Measurements from ENCODE around the gene OSER1.

Gene OSER1

DNA sequence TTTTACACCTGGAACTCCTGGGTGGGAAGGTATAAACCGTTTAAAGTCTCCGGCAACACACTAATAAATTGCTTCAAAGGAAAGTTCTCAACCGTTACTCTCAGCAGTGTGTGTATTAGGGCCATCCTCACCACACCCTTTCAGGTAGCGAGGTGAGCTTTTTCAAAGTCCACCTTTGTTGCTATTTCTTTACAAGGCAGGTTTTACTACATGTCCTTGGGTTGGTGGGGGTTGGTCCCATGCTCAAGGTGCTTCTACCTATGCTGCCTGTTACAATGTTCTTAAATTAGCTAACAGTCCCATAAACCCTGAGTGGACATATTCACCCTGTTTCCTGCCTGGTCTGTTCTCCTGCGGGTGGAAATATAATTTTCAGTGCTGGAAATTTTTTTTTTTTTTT, 13.2 kb upstream of the OSER1 start:
- no peak for DNase-seq

DNA sequence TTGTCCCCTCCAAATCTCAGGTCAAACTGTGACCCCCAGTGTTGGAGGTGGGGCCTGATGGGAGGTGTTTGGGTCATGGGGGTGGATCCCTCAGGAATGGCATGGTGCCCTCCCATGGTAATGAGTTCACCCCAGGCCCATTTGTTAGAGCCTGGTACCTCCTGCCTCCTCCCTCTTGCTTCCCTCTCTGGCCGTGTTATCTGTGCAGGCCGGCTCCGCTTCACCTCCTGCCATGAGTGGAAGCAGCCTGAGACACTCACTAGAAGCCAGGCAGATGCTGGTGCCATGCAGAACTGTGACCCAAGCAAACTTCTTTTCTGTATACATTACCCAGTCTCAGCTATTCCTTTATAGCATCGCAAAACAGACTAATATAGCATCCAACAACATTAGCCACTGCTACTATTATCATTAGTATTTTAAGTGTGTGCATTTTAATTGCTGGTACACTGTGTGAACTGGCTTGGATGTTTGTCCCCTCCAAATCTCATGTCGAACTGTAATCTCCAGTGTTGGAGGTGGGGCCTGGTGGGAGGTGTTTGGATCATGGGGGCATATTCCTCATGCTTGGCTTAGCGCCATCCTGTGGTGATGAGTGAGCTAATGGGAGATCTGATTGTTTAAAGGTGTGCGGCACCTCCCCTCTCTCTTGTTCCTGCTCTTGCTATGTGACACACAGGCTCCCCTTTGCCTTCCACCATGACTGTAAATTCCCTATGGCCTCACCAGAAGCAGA, 12.2 kb upstream of the OSER1 start:
- no peak for DNase-seq

DNA sequence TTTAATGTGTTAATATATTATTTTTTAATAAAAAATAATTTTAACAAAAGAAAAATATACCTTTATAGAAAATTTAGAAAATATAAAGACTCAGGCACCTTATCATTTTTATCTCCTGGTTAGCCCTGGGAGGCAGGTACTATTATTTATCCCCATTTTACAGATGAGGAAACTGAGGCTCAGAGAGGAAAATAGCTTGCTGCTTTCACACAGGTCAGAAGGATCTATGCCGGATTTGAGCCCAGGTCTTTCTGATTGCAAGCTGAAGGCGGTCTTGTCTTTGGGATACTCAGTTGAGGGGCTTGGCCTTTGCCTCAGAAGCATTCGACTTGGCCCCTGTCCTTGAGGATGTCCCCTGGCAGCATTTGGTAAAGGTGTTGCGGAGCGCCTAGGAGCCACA, 11.5 kb upstream of the OSER1 start:
- no peak for DNase-seq

DNA sequence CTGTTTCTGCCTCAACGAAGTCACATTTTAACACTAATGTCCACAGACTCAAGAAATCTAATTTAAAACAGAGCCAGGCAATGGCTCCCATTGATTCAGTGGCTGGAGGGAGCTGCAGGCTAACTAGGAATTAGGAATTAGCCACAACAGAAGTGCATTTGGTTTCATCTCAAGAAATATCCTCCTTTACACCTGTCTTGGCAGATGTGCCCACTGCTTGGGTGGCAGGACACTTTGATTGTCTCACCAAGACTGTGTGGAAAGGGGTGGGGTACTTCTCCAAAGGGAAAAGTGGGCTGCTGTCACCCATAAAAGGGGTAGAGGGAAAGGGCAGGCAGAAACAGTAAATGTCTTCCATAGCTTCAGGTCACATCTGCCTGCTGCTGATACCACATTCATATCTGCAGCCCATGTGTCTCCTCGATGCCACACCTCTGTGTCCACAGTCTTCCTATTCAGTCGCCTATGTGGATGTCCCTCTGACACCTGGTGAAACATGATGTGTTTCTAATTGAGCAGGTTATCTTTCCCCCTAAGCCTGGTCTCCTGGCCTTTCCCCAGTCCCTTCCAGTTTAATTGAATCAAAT, 10.9 kb upstream of the OSER1 start:
- no peak for DNase-seq

DNA sequence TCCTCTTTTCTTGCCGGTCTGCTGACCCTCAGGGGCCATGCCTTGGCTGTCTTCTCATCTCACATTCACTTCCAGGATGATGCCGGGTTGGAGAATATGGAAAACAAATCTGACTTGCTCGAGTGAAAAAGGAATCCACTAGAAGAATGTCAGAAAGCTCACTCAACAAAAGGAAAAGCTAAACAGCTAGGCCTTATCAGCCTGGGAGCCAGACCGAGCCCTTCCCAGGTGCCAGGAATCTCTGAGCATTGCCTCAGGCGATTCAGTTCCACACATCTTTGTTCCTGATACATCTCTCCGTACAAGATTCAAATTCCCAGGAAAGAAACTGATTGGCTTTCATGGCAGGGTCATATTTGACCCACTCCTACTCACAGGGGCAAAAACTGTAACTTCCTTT, 9.2 kb upstream of the OSER1 start:
- no peak for DNase-seq

DNA sequence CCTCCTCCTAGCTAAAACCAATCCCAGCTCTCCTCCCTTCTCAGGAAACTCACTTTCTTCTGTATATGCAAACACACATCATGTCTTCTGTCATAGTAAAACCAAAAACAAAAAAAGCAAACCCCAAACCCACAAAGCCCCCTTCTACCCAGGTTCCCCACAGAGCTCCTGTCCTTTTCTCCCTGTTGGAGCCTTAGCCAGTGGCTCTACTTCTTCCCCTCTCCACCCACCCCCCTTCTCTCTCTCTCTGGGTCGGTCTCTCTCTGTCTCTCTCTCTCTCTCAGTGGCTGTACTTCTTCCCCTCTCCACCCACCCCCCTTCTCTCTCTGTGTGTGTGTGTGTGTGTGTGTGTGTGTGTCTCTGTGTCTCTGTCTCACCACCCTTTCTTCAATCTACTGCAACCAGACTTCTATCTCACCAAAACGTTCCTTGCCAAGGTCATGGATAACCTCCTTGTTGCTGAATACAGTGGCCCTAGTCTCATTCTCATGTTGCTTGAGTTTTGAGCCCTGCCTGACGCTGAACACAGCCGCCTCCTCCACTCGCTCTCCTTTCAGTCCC, 8.7 kb upstream of the OSER1 start:
- DNase-seq: no peak

DNA sequence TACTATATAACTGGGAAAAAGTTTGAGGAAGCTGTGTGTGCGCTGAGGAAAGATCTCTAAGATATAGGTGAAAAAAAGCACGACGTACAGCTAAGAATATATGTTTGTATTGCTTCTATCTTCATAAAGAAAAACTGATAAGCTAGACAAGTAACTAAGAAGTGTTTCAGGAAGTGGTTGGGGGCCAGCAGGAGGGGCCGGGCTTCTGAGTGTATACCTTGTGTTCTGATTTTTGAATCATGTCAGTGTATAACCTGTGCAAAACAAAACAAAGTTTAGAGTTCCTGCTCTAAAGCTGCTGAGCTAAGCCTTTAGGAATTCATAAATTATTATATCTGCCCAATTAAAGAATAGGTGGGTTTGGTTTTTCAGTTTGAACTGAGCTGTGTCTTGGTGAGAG, 7.9 kb upstream of the OSER1 start:
- DNase-seq: peak; percentile 59

DNA sequence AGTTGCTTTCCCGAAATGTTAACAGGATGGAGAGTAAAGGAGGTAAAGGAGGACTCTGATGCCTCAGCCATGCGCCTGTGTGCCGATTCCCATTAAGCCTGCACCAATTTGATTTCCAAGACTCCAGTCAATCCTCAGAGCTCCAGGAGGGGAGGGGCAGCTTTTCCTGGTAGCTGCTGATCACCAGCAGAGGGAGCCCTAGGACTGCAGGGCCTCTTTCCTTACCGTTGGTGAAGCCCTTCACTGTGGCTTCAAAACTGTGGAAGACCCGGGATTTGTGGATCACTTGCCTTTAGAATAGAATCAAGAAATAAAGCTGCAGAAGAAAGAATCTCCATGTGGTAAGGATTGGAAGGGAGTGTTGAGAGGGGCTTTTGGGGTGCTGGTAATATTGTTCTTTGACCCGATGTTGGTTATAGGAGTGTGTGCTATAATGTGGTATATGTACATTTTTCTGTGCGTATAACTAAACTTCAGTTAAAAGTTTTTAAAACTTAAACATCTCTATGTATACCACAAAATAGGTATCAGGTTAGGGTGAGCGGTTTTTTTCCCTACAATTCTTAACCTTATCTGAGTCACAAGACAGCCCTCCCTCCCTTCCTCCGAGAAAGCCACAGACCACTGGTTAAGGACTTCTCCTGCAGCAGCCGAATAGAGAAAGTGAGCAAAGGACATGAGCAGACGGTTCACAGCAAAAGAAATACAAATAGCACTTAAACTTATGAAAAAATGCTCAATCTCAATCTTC, 6.9 kb upstream of the OSER1 start:
- peak; percentile 69 for DNase-seq

DNA sequence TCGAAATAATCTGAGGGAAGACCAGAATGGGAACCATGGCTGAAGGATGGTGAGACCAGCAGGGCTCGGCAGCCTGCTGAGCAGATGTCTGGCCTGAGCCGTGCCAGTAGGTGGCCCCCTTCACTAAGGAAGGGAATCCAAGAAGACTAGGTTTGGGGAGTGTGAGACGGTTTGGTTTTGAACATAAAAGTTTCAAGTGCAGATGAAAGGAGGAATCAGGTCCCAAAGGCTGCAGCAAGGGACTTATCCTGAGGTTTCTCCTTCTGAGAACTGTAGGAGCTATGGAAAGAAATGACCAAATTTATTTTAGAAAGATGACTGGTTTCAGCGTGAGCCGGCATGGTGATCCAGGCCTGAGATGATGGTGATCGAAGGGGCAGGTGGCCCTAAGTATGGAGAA, 4.6 kb upstream of the OSER1 start:
- peak; percentile 70 for DNase-seq

DNA sequence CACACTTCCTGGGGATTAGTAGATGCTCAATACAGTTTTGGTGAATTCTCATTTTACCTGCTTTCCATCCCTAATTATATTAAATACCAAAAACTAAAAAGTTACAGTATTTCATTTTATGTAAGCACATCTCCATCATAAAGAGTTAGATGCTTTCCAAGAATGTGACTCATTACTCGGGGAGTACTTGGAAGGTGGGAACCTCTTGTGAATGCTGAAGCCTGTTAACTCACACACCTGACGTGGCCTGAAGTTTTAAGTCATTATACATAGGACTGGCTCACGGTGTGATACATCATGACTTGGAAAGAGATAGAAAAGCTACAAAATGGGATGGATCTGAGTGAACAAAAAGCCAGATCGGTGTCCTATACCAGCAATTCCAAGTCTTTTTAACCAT, 2.2 kb upstream of the OSER1 start:
- no peak for DNase-seq

DNA sequence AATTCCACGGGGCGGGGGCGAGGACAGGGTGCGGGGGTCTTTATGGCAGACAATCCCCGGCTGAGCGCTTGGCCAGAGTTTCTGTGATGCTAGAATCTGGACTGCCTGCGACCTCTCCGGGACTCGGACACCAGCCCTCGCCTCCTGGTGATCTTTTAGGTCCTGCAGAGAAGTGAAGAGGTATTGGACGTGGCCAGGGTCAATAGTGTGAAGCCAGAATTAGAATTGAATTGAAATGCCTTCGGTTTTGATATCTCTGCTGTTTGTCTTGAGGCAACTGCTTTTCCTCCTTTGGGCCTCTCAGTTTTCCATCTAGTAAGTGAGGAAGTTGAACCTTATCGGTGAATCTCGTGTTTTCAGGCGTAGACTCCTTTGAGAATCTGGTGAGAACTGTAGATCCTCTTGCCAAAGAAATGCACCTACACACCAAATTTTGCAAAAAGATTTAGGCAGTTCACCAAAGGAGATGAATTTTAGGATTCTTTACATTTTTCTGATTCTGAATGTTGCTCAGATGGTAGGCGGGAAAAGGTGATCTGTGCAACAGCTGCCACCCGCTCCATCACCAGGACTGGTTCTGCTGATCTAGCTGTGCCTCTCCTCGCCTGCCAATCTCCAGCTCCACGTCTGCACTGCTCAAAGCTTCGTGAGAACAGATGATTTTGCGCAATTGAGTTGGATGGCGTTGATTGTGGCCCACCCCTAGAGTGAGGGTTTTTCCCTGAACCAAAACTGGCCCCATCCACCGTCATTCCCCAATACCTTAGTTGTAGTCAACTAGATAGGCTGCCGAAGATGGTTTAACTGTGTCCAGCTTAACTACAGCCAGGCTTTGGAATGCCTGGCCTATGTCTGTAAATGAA, 837 bp upstream of the OSER1 start:
- no peak for DNase-seq

DNA sequence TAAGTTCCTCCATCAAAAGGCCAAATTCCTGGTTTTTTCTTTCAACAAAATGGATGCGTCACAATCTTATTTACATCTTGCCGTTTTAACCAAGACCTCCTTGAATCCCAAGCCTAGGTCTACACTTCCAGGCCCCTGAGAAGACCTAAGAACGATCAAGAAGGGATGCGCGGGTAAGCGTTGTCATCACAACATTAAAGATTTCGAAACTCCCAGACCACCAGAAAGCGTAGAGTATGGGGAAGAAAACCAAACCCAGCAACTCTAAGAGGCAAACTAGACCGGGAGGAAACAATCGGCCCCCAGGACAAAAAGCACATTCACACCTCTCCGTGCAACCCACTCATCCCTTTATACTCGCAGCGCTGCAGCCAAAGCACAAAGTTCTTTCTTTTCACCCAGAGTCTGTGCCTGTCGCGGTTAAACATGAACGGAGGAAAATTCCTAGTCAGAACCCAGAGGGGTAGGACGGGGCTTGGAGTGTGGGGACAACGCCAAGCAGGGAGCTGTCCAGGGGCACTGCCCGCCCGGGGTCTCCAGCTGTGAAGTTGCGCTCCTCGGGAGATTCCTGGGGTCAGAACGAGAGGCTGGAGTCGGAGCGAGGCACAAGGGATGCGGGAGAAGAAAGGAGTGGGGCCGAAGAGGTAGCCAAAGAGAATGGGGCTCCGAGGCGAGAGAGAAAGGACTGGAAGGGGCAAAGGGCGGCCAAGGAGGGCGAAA, 725 bp downstream of the OSER1 start:
- DNase-seq: no peak

DNA sequence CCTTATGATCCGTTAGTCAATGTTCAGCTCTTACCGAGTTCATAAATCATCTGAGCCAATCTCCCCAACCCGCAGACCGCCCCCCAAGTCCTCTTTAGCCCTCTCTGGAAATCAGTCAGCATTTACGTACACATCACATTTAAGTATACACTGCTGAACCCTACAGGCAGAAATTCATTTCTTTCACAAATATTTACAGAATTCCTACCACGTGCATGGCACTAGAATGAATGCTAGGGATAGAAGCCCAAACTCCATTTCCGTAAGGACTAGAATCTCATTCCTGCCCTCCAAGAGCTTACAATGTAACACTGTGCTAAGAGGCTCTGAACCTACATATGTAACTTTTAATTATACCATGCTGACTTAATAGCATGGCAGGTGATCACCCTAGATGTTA, 1.8 kb downstream of the OSER1 start:
- no peak for DNase-seq

DNA sequence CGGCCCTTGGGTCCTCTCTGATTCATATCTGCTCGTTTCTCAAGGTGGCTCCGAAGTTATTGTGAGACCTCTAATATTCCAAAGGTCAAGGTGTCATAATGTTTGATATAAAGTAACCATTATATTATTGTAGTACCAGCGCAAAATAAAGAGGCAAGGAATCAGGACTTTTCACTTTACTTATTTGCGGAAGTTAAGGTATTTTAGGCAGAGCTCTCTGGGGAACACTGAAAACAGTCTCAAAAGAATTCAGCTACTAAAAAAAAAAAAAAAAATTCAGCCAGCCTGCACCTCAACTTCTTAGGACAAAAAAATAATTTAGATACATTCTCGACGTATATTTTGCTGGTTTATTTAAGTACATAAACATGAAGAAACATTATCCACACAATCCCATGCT, 2.4 kb downstream of the OSER1 start:
- DNase-seq: no peak

DNA sequence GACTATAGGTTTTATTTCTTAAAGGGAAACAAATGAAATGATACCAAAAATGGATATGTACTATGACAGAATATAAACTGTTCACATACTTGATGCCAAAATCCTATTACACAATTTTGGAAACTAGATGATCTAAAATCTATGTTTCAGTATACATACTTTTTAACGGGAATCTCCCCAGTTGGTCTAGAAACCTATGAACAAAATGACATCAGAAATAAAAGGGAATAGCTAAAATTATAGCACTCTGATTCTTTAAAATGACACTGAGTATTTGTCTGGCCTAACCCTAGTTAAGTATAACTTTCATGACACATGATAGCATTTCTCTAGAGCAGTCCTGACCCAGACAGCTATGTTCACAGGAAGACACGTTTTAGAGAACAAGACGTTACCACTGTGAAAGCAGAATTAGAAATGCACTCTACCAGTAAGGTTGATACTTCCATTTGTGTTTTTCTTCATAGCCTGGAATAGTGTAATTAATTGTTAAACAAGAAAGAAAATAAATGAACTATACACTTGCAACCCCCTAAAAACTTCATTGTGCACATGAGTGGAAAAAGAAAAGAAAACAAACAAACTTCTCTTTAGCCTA, 3.3 kb downstream of the OSER1 start:
- DNase-seq: no peak

DNA sequence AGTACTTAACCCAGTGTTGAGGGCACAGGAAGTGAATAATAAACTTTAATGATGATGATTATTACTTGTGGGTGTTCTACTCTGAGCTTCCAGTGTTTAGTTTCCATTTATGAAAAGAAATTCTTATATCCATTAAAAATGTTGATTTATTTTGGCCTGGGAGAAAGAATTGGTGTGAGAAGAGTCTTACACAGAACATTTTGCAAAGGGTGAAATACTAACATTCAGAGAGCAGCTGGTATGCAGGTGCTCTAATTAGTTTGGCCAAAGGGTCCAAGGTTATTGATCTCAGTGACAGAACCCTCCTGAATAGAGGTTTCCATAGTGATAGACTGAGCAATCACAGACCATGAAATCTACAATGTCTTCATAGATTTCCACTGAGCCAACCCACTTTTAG, 4.4 kb downstream of the OSER1 start:
- DNase-seq: no peak

DNA sequence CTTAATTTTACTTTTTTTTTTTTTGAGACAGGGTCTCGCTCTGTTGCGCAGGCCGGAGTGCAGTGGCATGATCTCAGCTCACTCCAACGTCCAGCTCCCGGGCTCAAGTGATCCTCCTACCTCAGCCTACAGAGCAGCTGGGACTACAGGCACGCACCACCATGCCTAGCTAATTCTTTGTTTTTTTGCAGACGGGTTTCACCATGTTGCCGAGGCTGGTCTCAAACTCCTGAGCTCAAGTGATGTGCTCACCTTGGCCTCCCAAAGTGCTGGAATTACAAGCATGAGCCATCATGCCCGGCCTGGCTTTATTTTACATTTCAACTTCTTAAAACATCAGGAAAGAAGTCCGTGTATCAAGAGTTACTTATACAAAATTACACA, 5.7 kb downstream of the OSER1 start:
- no peak for DNase-seq

DNA sequence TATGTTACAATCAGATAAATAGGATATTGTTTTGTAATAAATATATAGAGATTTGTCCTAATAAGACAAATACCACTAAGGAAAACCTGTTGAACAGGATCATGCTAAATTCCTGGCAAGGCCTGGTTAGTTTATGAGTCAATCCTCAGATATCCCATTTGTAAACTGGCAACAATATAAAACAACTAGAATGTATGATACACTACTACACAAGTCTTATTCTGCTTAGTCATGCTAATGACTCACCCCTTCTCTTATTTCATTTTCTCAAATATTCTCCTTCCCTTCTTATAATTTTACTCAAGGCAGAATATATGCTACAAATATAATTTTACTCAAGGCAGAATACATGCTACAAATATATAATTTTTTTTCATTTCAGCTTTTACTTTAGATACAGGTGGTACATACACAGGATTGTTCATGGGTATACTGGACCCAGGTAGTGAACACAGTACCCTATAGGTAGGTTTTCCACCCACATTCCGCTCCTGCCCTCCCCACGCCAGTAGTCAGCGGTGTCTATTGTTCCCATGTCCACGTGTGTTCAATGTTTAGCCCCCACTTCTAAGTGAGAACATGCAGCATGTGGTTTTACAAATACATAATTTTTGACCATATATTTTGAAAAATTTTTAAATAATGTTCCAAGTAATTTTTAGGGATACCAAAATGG, 6.3 kb downstream of the OSER1 start:
- DNase-seq: no peak

DNA sequence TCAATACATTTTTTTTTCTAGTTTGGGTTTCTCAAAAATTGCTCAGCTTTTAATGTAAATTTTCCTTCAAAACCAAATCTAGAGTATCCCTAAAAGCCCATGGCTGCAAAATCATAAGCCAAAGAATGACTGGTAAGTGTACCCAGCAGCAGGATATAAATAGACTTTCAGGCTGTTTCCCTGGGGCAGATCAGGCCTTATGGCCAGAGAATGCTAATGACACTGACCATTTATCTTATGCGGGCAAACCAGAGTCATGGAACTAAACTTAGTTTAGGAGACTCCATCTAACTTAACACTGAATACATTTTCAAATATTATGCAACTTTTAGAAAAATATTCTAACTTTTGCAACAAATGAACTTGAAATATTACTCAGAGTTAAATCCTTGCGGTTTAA, 7.4 kb downstream of the OSER1 start:
- DNase-seq: no peak

DNA sequence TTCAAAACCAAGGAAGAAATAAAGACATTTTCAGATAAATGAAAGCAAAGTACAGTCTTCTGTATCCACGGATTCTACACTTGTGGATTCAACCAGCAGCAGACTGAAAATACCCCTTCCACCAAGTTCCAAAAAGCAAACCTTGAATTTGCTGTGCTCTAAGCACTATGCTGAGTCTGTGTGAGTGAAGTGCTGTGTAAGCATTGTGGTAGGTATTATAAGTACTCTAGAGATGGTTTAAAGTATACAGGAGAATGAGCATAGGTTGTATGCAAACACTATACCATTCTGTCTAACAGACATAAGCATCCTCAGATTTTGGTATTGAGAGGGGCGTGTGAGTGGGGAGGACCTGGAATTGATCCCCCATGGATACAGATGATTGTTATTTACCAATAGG, 9.6 kb downstream of the OSER1 start:
- no peak for DNase-seq

DNA sequence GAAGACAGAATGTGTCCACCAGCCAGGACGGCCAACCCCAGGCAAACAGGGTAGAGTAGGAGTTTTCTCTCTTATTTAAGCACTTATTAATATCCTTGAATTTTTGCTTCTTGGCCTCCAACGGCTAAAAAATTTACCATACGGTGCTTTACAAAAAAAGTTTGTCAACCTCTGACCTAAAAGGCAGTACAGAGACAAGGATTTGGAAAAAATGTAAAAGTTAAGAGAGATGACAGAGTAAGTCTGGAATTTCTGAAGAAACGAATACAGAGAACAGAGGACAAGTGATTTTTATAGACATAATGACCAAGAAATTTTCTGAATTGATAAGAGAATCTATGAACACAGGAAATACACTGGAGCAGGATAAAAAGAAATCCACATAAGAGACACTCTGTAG, 10.2 kb downstream of the OSER1 start:
- DNase-seq: no peak
